Neural cell (in vitro differentiated cells): ENCODE data around the gene ARHGEF40. TPM values are rescaled to one million over a fixed set of nuclear protein-coding genes. Genes with fewer than 3 reads are reported as not detected.

Experiments
- H2AFZ ChIP-seq: fragments of 200-600, 300-800 bp; sonication (generic), shearing (Covaris generic); 2 replicates; pipeline ENCODE4 v1.6.0; 2014; ENCODE audit warnings: low read depth, mild to moderate bottlenecking, antibody characterized with exemption, low read length, moderate library complexity
- H3F3A ChIP-seq: fragments of 200-600 bp; shearing (Covaris generic); 2 replicates; pipeline ENCODE4 v1.6.1; 2016; ENCODE audit warnings: mild to moderate bottlenecking, moderate library complexity, mixed read lengths, antibody characterized with exemption, low read length; ENCODE audit not compliant: insufficient read depth, poor library complexity, severe bottlenecking
- H3K27ac ChIP-seq: fragments of 200-600, 300-800 bp; sonication (generic), shearing (Covaris generic); 2 replicates; pipeline ENCODE4 v1.5.1; 2014; ENCODE audit warnings: mild to moderate bottlenecking, low read length, moderate library complexity
- H3K27me3 ChIP-seq: fragments of 300-800, 200-600 bp; sonication (generic), shearing (Covaris generic); 2 replicates; pipeline ENCODE4 v1.6.0; 2014; ENCODE audit warnings: mild to moderate bottlenecking, low read depth, low read length, moderate library complexity; ENCODE audit not compliant: insufficient read depth
- H3K36me3 ChIP-seq: fragments of 300-800, 200-600 bp; sonication (generic), shearing (Covaris generic); 2 replicates; pipeline ENCODE4 v1.5.1; 2014; ENCODE audit warnings: mild to moderate bottlenecking, antibody characterized with exemption, low read length, moderate library complexity; ENCODE audit not compliant: insufficient read depth
- H3K4me2 ChIP-seq: fragments of 300-800, 200-600 bp; sonication (generic), shearing (Covaris generic); 2 replicates; pipeline ENCODE4 v1.6.0; 2014; ENCODE audit warnings: mild to moderate bottlenecking, low read length
- H3K4me3 ChIP-seq: fragments of 300-800, 200-600 bp; sonication (generic), shearing (Covaris generic); 2 replicates; pipeline ENCODE4 v1.5.1; 2014; ENCODE audit warnings: mild to moderate bottlenecking, low read length, moderate library complexity
- H3K79me2 ChIP-seq: fragments of 200-600 bp; shearing (Covaris generic); replicated peaks from 2 replicates; pipeline ENCODE4 v1.6.0; 2014; ENCODE audit warnings: mild to moderate bottlenecking, low read length, moderate library complexity; ENCODE audit not compliant: insufficient read depth
- H3K9ac ChIP-seq: fragments of 300-800, 200-600 bp; sonication (generic), shearing (Covaris generic); 2 replicates; pipeline ENCODE4 v1.6.1; 2016; ENCODE audit warnings: mild to moderate bottlenecking, low read length, mixed read lengths
- H3K9me2 ChIP-seq: fragments of 200-600 bp; shearing (Covaris generic); 2 replicates; pipeline ENCODE4 v1.6.1; 2016; ENCODE audit warnings: mild to moderate bottlenecking, low read length, mixed read lengths; ENCODE audit not compliant: insufficient read depth
- H3K9me3 ChIP-seq: fragments of 200-600, 300-800 bp; sonication (generic), shearing (Covaris generic); 2 replicates; pipeline ENCODE4 v1.6.1; 2016; ENCODE audit warnings: mild to moderate bottlenecking, mixed run types, low read length, moderate library complexity, mixed read lengths
- H4K20me1 ChIP-seq: fragments of 200-600 bp; shearing (Covaris generic); 2 replicates; pipeline ENCODE4 v1.6.1; 2016; ENCODE audit warnings: mild to moderate bottlenecking, mixed run types; ENCODE audit not compliant: insufficient read depth
- EP300 ChIP-seq: fragments of 450-650 bp; conservative IDR thresholded peaks from 2 replicates; pipeline ENCODE4 v1.6.1; 2014; ENCODE audit warnings: antibody characterized with exemption, mild to moderate bottlenecking, moderate library complexity; ENCODE audit not compliant: poor library complexity, severe bottlenecking
- EZH2 ChIP-seq: fragments of 200-600, 300-800 bp; shearing (Covaris generic), sonication (generic); IDR thresholded peaks from 2 replicates; pipeline ENCODE4 v1.6.1; 2014; ENCODE audit warnings: antibody characterized with exemption, low read length, borderline replicate concordance, mild to moderate bottlenecking; ENCODE audit not compliant: insufficient read depth, poor library complexity, severe bottlenecking
- MXI1 ChIP-seq: fragments of 450-650 bp; conservative IDR thresholded peaks from 2 replicates; pipeline ENCODE4 v1.6.1; 2014; ENCODE audit warnings: antibody characterized with exemption, mild to moderate bottlenecking; ENCODE audit not compliant: poor library complexity, severe bottlenecking
- POLR2AphosphoS5 ChIP-seq: IDR thresholded peaks from 2 replicates; pipeline ENCODE4 v1.6.1; 2012
- RAD21 ChIP-seq: fragments of 450-650 bp; conservative IDR thresholded peaks from 2 replicates; pipeline ENCODE4 v1.6.1; 2014; ENCODE audit warnings: antibody characterized with exemption, mild to moderate bottlenecking, moderate library complexity
- SMC3 ChIP-seq: fragments of 450-650 bp; conservative IDR thresholded peaks from 2 replicates; pipeline ENCODE4 v1.6.1; 2014; ENCODE audit warnings: antibody characterized with exemption, mild to moderate bottlenecking, moderate library complexity; ENCODE audit not compliant: poor library complexity
- TAF1 ChIP-seq: IDR thresholded peaks from 2 replicates; pipeline ENCODE4 v1.6.1; 2012; ENCODE audit warnings: low read depth
- polyA plus RNA-seq: library from polyadenylated mRNA; depleted of rRNA; stranded (reverse); fragments of >200 nt; gene quantifications from 2 replicates; pipeline ENCODE4 v1.2.3, GENCODE V29; 2014
- TF ChIP-seq, protein P1 (sequence below): IDR thresholded peaks from 2 replicates; pipeline ENCODE4 v1.6.1; 2012; ENCODE audit warnings: borderline replicate concordance
- TF ChIP-seq, protein P2 (sequence below): fragments of 450-650 bp; IDR thresholded peaks from 2 replicates; pipeline ENCODE4 v1.5.1; 2014; ENCODE audit warnings: antibody characterized with exemption, mild to moderate bottlenecking, moderate library complexity; ENCODE audit not compliant: poor library complexity, severe bottlenecking

ARHGEF40 gene
- polyA plus RNA-seq, 1 donor from 2014 or later: 28.9 TPM

DNA sequence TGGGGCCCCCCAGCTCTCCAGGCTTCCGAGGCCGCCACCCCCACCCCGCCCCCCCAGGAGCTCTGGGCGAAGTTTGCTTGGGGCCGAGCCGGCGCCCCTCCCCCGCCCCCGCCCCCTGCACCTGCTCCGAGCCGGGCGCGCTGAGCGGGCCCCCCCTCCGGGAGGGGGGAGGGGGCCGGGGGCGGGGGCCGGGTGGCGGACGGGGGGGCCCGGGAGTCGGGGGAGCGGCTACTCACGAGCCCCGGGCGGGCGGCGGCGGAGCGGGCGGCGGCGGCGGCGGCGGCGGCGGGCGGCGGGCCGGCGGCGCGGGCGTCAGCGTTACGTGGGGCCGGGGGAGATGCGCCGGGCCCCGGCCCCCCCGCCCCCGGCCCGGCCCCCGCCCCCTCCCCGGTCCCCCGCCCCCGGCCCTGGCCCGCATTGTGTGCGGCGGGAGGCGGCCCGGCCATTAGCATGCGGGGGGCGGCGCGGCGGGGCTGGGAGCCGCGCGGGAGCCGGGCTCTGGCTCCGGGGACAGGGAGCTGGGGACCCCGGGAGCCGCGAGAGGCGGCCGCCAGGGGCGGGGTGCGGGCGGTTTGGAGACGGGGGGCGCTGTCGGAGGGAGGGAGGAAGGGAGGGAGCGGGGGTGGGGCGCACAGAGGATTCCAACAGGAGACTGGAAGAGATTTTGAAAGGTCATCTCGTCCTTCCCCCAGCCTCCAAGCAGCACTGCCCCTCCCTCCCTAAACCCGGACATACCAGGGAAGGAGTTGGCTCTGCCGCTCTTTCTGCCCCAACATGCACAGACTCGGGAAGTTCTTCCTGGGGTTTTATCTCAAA, 28.2 kb downstream of the ARHGEF40 start, which contains the start of gene ZNF219:
ZNF219 (minus strand) TSS at position 580 of the 816 bp plus-strand sequence. CDS start 5,064 bp downstream, outside the sequence.
- peak within 1 kb of the TSS; percentile 77 for H3K4me2 ChIP-seq
- H3F3A ChIP-seq: peaks cover 6% of the 10 kb centered on the region
- H3K79me2 ChIP-seq: peaks cover 31% of the 10 kb centered on the region
- peak; percentile 52 for TF ChIP-seq POLR2AphosphoS5
- TF ChIP-seq, protein P1, sequence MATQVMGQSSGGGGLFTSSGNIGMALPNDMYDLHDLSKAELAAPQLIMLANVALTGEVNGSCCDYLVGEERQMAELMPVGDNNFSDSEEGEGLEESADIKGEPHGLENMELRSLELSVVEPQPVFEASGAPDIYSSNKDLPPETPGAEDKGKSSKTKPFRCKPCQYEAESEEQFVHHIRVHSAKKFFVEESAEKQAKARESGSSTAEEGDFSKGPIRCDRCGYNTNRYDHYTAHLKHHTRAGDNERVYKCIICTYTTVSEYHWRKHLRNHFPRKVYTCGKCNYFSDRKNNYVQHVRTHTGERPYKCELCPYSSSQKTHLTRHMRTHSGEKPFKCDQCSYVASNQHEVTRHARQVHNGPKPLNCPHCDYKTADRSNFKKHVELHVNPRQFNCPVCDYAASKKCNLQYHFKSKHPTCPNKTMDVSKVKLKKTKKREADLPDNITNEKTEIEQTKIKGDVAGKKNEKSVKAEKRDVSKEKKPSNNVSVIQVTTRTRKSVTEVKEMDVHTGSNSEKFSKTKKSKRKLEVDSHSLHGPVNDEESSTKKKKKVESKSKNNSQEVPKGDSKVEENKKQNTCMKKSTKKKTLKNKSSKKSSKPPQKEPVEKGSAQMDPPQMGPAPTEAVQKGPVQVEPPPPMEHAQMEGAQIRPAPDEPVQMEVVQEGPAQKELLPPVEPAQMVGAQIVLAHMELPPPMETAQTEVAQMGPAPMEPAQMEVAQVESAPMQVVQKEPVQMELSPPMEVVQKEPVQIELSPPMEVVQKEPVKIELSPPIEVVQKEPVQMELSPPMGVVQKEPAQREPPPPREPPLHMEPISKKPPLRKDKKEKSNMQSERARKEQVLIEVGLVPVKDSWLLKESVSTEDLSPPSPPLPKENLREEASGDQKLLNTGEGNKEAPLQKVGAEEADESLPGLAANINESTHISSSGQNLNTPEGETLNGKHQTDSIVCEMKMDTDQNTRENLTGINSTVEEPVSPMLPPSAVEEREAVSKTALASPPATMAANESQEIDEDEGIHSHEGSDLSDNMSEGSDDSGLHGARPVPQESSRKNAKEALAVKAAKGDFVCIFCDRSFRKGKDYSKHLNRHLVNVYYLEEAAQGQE: no peak
- TF ChIP-seq SMC3: no peak
- no peaks in the 10 kb centered on the region for H4K20me1 ChIP-seq
- H2AFZ ChIP-seq: peak within 1 kb of the TSS; percentile 74
- peak within 1 kb of the TSS; percentile 92 for H3K27ac ChIP-seq
- no peaks in the 10 kb centered on the region for H3K9me2 ChIP-seq
- peak within 1 kb of the TSS; percentile 87 for H3K9ac ChIP-seq
- H3K36me3 ChIP-seq: no peaks in the 10 kb centered on the region
- no peaks in the 10 kb centered on the region for H3K27me3 ChIP-seq
- H3K4me3 ChIP-seq: peak within 1 kb of the TSS; percentile 77
- no peaks in the 10 kb centered on the region for H3K9me3 ChIP-seq

DNA sequence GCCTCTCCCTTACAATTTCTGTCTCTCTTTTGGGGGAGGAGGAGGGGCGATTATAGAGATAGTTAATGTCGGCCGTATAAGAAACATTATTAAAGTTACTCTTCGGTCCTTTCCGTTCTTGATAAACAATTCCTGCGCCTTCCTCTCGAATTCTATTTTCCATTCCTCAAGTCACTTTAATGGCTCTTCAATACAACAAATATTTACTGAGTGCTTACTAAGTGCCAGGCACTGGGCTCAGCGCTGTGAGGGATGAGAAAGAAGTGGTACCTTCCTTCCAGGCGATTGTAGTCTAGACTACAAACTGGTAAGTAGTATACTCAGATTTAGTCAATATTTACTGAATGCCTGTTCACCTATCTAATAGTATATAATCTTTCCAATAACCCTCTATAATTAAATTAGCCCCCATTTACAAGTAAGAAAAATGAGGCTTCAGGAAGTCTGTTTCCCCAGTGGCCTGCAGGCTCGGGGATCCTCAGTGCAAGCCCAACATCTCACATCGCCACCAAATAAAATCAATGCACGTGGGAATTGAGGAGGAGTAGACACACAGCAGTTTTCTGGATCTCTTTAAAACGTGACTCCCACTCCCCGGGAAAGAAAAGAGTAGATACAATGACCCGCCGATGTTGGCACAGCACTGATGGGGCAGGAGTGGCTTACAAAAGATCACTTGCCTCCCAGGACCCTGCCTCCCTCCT, 28.9 kb downstream of the ARHGEF40 start:
- peak overlapping the region; percentile 87 for H3K27ac ChIP-seq

More for the DNA sequence above, 28.9 kb downstream of the ARHGEF40 start:
- H3K4me3 ChIP-seq: peak overlapping the region; percentile 70
- no peaks in the 10 kb centered on the region for H3K9me2 ChIP-seq
- peak overlapping the region; percentile 87 for H3K9ac ChIP-seq
- peak overlapping the region; percentile 74 for H2AFZ ChIP-seq
- TF ChIP-seq EZH2 (no peak), RAD21 (no peak), EP300 (no peak), MXI1 (no peak), POLR2AphosphoS5 (no peak), SMC3 (no peak), TAF1 (no peak)
- TF ChIP-seq, protein P1: no peak
- TF ChIP-seq, protein P2, sequence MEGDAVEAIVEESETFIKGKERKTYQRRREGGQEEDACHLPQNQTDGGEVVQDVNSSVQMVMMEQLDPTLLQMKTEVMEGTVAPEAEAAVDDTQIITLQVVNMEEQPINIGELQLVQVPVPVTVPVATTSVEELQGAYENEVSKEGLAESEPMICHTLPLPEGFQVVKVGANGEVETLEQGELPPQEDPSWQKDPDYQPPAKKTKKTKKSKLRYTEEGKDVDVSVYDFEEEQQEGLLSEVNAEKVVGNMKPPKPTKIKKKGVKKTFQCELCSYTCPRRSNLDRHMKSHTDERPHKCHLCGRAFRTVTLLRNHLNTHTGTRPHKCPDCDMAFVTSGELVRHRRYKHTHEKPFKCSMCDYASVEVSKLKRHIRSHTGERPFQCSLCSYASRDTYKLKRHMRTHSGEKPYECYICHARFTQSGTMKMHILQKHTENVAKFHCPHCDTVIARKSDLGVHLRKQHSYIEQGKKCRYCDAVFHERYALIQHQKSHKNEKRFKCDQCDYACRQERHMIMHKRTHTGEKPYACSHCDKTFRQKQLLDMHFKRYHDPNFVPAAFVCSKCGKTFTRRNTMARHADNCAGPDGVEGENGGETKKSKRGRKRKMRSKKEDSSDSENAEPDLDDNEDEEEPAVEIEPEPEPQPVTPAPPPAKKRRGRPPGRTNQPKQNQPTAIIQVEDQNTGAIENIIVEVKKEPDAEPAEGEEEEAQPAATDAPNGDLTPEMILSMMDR: no peak
- H3K36me3 ChIP-seq: no peaks in the 10 kb centered on the region
- peak overlapping the region; percentile 22 for H3K4me2 ChIP-seq
- peaks cover 31% of the 10 kb centered on the region for H3K79me2 ChIP-seq
- H3F3A ChIP-seq: peaks cover 6% of the 10 kb centered on the region
- no peaks in the 10 kb centered on the region for H3K9me3 ChIP-seq
- no peaks in the 10 kb centered on the region for H3K27me3 ChIP-seq
- H4K20me1 ChIP-seq: no peaks in the 10 kb centered on the region
